Eye (tissue), 1 donor: ENCODE results near the gene HORMAD2.

Experiments
- DNase-seq: peaks from one replicate; pipeline ENCODE4 v3.0.0-alpha.2; 2015

The HORMAD2 gene

DNA sequence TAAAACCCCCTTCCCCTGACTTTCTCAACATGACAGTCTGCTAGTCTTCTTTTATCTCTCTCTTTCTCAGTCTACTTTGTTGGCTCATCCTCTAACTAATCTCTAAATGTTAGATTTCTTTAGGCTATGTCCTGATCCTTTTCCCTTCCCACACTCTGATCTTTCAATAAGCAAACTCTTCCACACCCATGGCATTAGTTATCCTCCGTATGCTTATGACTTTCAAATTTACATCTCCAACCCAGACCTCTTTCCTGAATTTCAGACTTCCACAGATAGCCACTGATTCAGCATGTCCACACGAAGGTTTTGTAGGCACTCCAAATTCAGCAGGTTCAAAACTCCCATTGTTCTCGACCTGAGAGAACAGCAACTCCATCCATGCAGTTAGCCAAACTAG is 90.7 kb downstream of the HORMAD2 start:
- DNase-seq, result no peak

DNA sequence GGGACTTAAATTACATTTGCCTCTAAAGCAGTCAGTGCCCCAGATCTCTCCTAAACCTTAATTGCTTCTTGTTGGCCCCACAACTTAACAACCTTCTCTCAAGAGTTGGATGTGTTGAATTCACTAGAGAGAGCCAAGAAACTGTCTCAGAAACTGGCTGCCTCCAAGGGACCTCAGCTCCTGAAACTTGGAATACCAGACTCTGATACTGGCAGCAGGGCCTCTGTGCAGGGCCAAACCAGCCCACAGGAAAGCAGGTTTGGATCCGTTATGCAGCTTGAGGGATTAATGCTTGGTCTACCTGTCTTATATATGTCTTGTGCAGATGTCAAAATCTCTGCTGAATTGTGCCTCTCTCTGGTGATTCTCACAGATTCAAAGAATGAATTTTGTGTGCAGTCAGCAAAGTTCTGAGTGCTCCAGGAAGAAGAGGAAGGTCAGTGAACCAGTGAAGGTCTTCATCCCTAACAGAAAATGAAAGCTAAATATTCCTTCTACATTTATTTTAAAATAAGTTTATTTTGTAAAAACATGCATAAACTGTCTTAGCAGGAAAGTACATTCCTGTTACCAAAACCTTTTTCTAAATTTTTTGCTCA is 95.5 kb downstream of the HORMAD2 start:
- no peak for DNase-seq

DNA sequence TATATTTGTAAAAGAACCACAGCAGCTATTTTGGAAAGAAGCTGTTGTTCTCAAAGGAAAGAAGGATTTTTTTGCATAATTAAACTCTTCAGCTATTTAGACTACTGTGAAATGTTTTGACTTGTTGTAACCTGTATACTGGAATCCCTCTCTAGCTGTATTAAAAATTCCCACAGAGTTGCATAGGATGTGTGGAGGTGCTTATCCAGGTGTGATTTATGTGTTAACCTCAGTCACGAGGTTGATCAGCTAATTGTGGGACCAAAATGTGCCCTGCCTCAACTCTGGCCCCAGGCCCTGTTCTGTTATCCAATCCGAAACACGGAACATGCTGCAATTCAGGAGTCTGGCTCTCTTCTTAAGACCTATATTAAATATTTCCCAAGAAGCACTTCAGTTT is 96.2 kb downstream of the HORMAD2 start:
- no peak for DNase-seq

DNA sequence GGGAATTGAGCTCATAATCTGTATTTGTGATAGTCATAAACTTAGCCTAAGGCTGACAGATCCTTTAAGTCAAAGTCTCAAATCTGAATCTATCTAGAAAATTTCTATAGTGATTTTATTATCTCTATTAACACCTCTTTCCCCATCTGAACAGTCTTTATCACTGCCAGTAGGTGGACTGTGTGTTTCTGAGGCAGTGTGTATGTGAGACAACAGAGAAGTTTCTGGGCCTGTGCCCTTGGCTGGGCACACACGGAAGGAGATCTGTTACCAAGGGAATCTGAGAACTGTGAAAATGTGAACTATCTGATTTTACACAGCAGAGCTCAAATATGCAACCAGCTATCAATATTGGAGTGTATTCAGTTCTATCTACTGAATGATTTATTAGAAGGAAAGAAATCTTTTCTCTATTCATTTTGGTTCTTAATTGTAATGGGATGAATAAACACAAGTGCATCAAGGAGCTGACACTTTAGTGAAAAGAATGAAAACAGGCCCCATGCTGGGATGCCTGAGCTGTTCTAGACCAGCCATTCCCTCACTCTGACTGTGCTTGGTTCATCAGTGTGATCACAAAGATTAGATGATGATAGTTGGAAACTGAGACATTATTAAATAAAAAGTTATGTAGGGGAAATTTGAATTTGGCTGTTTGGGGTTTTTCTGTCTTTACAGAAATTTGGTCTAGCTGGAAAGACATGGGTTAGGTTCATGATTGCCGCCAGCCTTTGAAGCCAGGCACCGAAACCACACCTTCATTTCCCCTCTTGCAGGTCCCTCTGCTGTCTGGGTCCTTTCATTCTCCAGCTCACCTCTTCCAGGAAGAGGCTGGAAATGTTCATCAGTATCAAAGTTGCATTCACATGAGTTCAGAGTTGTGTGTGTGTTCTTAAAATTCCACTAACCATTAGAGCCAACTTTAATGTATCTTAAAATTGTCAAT is 98.2 kb downstream of the HORMAD2 start:
- DNase-seq, result no peak

DNA sequence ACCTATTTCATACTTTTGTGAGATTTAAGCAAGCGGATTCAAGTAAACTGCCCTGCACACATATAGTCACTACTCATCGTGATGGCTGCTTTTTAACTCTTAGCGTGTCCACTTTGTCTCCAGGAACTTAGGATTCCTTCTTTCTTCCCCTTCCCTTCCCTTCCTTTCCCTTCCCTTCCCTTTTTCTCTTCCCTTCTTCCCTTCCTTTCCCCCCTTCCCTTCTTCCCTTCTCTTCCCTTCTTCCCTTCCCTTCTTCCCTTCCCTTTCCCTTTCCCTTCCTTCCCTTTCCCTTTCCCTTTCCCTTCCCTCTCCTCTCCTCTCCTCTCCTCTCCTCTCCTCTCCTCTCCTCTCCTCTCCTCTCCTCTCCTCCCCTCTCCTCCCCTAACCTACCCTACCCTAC is 100.4 kb downstream of the HORMAD2 start:
- no peak for DNase-seq

DNA sequence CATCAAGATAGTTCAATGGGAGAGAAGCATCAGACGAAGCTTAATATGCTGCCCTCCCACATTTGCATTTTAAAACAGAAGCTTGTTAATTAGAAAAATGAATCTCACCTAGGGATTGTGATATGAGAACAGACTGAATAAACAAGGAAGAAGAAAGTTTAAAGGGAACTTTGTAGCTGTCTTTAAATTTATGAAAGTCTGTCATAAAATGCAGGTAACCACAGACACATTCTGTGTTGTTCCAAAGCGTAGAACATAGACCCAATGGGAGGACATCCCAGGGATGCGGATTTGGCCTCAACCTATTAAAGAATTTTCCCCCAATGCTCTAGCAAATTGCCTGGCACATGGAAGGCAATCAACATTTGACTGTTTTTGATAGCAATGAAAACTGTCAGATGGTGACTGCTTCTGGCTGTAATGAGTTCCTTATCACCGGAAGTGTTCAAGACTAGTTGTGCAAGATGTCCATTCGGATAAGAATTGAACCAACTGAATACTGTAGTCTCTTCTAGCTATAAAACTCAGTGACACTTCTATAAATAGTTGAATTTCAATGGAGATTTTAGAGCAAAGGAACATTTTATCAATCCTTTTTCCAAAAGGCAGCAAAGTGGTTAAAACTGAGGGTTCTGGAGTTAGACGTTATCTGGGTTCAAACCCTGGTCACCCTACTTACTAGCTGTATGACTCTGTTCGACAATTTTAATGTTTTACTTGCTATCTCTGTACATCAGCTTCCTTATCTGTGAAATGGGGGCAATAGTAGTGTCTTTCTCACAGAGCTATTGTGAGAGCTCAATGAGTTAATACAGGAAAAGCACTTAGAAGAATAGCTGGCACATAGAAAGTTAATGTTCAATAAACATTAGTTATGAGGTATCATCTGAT is 101.4 kb downstream of the HORMAD2 start:
- DNase-seq, result no peak

DNA sequence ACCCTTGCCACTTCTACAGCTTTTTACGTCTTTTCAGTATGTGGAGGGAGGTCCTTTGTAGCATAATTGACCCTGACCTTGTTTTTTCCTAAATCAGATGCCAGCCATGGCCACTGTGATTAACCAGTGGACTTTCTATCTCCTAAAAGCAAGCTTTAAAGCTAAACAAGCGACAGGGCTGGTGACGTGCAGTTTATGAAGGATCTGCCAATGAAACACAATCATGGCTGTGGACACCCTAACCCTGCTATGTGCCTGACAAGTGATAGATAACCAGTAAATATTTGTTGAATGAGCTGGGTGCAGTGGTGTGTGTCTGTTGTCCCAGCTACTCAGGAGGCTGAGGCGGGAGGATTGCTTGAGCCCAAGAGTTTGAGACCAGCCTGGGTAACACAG is 102.1 kb downstream of the HORMAD2 start:
- DNase-seq, result no peak

DNA sequence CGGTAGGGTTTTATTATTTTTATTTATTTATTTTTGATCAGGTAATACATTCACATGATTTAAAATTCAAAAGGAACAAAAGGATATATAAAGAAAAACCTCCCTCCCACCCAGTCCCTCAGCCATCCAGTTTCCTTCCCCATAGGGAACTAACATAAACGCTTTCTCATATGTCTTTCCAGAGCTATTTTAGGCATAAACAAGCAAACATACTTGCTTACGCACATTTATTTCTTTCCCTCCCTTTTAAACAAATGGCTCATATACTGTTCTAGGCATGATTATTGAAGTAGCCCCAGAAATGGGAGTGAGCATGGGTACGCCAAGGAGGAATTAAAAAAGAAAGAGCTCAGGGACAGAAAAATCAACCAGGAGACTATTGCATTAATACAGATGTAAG is 102.6 kb downstream of the HORMAD2 start:
- no peak for DNase-seq

DNA sequence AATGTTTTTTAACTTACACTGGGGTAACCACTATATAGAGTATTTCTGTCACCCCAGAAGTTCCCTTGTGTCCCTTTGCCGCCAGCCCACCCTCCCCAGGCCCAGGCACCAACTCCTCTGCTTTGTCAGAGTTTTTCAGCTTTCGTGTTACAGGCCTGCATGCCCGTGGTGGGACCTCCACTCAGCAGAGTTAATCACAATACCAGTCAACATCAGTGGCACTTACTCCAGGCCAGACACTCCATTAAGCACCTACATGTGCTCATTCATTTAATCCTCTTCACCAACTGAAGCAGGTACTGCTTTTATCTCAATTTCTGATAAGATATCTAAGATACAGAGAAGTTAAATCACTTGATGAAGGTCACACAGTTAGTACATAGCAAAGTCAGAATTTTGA is 103.0 kb downstream of the HORMAD2 start:
- DNase-seq, result no peak

DNA sequence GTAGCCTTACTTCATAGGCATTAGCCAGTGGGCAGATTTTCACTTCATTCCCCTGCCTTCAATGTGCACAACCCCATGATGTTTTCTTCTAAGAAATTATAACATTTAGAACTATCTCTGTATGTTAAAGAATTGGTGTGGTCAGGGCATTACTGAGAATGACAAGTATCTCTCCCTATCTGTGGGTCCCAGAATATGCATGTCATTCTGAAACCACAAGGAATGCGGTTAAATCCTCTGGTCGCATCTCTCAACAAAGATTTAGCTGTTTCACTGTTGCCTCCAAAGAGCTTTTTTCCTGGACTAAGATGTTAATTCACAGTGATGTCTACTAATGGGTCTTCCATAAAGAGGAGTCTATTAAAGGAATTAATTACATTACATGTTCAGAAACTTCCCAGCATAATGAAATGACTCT is 103.6 kb downstream of the HORMAD2 start:
- DNase-seq, result peak; percentile 50

DNA sequence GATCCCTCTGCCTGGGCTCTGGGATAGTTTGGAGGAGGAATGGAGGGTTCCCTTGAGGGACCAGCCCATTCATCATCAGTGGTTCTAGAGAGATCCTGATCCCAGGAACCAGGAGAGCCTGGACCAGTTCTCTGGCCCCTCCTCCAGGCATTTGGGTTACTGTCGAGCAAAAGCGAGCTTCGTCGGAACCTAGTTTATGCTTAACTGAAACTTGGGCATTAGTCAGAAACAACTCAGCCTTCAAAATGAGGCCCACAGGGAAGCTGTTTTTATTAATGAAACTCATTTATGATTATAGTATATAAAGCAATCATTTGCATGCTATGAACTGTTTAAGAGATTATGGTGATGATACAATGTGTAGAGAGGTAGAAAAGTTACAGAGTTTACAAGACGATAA is 104.9 kb downstream of the HORMAD2 start:
- no peak for DNase-seq

DNA sequence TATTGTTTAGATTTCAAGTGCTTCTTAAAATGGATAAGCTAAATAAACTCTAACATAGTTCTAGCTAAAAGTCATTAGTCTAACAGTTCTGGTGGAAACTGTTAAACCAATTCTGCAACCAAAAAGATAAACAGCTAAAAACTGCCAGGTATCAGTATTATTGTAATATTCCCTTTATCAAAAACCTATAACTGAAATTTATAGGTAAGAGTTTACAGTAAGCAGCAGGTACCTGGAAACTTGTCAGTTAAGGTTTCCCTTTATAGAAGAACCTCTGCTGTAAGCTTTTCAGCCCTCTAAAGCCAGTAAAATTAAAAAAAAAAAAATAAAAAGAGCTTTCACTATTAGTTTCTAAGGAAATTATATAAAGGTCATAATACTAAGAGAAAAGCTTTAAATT is 105.3 kb downstream of the HORMAD2 start:
- no peak for DNase-seq

DNA sequence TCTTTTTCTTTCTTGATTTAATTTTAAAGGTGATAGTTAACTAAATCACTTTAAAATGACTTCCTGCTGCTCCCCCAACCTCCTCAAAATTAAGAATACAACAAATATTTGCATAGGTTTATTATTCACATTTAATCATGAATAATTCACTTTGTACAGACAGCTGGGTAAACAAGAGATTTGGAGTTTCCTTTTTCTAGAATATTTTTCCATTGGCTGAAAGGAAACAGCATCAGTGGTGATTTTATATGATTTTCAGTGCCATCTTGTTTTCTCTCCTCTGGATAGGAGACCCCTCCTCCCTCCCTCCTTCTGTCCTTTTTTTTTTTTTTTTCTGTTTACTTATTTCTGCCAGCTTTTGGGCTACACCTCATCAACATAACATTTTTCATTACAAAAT is 105.8 kb downstream of the HORMAD2 start:
- DNase-seq, result no peak

DNA sequence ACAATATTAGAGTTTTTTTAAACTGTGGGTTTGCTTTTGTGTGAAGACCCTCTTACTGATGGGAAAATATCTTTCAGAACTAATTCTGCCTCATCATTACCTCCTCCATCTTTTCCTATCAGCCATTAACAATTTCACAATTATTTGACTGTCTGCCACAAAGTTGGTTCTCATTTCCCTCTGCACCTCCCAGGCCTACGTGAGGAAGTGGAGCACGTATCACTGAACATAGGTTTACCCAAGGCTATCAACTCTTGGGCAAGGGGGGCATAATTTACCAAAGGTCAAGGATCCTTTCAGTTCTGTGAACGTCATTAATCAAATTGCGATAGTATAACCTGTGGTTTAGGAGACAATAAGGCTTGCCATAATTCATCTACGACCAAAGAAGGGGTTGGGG is 106.2 kb downstream of the HORMAD2 start:
- no peak for DNase-seq

DNA sequence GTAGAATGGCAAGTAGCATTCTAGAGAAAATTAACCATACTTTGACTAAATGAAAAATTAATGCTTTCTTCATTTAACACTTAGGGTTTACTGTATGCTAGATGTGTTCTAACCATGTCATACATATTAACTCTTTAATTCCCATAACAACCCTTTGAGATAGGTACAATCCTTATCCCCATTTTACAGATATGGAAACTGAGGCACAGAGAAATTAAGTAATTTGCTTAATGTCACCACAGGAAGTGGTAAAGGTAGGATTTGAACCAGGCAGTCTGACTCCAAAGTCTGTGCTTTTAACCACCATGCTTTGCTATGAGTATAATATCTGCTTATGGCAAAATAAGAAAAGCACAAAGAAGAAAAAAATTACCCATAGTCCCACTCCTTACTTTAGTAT is 106.8 kb downstream of the HORMAD2 start:
- no peak for DNase-seq

DNA sequence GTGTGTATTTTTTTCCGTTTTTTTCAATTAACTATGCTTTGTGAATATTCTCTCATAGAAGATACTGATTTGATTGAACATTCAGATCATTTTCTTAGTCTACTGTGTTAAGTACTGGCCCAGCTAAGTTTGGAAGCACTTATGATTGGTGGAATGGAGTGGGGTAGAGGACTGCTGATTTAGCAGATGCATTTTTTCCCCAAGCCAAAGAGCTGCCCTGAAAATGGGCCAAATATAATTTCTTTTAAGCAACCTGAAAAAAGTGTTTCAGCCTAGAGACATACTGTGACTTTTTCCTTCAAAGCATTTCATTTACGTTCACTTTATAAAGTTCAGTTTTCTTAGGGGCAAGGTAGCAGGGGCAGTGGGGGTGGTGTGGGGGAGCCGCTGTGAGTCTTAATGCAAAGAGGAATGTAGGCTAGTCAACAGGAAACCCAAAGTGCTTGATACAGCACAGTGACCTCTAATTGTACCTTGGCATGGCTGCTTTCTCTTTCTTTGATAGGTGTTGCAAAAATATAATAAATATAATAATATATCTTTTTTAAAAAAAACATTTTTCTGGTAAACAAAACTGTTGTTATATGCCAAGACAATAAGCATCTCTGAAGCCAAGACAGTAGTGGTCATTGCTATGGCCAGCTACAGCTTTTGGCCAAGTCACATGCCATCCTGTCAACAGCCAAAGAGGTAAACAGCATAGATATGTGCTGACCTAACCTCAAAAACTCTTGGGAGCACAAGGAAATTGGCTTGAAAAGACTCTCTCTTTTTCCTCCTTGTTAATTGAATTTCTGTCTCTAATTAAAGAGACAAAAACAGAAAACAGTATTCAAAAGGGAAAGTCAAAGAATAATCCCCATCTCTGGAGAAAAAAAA is 107.5 kb downstream of the HORMAD2 start:
- no peak for DNase-seq

DNA sequence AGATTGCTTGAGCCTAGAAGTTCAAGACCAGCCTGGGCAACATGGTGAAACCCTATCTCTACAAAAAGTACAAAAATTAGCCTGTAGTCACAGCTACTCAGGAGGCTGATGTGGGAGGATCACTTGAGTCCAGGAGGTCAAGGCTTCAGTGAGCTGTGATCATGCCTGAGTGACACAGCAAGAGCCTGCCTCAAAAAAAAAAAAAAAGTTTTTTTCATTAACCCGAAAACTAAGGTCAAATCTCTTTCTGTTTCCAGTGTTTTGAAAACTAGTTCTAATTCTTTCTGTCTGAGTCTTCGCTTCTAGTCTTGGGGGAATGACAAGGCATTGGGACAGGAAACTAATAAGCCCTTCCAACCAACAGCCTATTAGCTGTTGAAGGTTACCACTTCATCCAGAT is 108.6 kb downstream of the HORMAD2 start:
- DNase-seq, result no peak

DNA sequence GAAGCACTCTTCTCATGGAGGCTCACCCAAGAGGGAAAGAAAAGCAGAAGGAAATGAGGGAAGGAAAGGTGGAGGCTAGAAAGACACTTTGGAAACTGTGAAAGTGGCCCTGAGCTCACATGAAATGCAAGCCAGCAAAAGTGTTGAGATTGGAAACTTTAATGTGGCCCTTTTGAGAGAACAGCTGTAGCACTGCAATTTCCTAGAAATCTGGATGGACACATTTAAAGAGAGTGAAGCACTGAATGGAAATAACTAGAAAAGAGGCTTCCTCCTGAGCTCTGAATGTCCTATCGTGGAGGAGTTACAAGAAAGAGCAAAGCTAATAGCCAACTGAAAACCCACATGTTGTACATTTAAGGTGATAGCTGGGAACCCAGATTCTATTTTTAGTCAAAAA is 110.3 kb downstream of the HORMAD2 start:
- DNase-seq, result no peak

DNA sequence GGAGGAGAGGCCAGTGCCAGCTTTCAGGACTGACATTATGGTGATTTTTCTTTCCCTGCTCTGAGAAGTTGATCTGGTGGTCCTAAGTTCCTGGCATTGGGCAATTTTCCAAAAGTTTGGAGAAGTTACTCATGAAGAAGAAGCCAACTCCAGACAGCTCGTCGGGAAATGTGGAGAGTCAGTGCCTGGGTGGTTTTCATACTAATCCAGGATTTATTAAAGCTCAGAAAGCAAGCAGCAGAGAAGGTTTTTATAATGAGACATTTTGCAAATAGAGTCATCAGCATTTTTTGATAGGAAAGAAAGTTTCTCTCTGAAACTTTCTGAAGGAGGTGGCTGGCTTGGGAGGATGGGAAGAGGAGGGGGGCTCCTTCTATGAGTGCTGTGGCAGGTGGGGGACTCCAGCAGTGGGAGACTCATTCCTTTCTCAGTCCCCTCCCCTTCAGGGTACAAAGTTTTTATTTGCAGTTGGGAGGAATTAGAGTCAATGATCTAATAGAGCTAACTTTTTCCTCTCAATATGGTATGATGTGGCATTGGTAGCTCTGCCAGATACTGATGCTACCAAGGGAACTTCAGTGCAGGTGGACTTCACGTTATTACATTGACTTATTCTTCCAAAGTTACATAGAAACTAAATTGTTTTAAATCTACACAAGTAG is 110.9 kb downstream of the HORMAD2 start:
- DNase-seq, result no peak

DNA sequence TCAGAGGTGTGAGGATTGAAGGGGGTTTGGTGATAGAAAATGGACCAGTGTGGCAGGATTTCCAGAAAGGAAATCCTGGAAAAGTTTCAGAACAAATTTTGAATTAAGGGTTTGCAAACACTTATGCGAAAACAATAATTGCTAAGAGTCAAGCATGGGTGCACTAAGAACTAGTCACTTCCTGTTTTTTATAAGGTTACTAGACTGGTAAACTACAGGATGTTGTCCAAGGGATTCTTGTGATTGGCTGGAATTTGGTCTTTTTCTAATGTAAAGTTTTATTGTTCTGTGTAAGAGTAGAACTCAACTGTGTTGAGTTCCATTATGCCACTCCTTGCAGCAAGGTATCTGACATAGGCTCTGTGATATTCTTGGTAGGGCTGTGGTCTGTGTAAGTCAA is 112.2 kb downstream of the HORMAD2 start:
- no peak for DNase-seq

DNA sequence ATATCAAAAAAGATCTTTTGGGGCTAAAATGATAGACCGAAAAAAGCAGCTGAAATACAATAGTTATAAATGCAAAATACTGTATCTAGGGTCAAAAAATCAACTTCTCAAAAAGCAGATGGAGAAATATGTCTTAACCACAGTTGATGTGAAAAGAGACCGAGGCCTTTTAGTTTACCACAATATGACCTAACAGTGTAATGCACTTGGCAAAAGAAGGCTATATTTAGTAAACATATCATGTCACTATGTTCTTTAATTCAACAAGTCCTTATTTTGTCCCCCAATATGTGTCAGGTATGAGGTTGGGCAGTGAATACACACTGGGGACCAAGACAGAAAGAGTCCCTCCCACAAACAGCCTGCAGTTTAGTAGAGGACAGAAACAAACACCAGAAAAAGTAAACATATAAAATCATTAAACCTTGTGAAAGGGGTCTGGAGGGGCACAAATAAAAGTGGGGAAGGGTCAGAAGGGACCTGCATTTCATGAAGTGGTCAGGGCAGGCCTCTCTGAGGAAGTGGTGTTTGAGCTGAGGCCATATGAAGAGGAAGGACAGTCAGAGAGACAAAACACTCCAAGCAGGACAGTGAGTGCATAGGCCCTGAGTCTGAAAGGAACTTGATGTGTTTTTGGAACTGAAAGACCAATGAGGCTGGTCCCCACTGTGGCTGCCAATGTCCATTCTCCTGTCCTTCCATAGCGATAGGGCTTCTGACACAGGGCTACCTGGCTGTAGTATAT is 112.9 kb downstream of the HORMAD2 start:
- no peak for DNase-seq
